HepG2 (cell line): Measurements from ENCODE around the gene DSC2. TPM values are rescaled to one million over a fixed set of nuclear protein-coding genes. Genes with fewer than 3 reads are reported as not detected.

ENCODE experiments used
- CENPX ChIP-seq: sonication (generic); formaldehyde crosslinking; IDR thresholded peaks from 2 replicates; pipeline ENCODE4 v1.9.0; 2021; ENCODE audit warnings: mild to moderate bottlenecking, missing genetic modification reagents, moderate library complexity
- ETV5 ChIP-seq: IDR thresholded peaks from 2 replicates; pipeline ENCODE4 v1.6.1; 2018; ENCODE audit warnings: missing biosample characterization, missing genetic modification reagents, inconsistent platforms, borderline replicate concordance
- FOXO1 ChIP-seq: sonication (generic); formaldehyde crosslinking; IDR thresholded peaks from 2 replicates; pipeline ENCODE4 v1.4.0; 2020; ENCODE audit warnings: missing genetic modification reagents
- HMG20B ChIP-seq: conservative IDR thresholded peaks from 2 replicates; pipeline ENCODE4 v1.6.1; 2016; ENCODE audit warnings: missing genetic modification reagents, missing compliant biosample characterization
- HNRNPL ChIP-seq: fragments of 200-400 bp; formaldehyde crosslinking; IDR thresholded peaks from 2 replicates; pipeline ENCODE4 v1.6.1; 2017; ENCODE audit warnings: mild to moderate bottlenecking, low read depth, low read length
- KDM2A ChIP-seq: sonication (generic); formaldehyde crosslinking; IDR thresholded peaks from 2 replicates; pipeline ENCODE4 v1.4.0; 2020; ENCODE audit warnings: low read depth, missing genetic modification reagents, borderline replicate concordance
- KDM5A ChIP-seq: fragments of 200-600 bp; sonication (generic); IDR thresholded peaks from 2 replicates; pipeline ENCODE4 v1.7.0; 2018; ENCODE audit warnings: antibody characterized with exemption, mild to moderate bottlenecking, low read length, borderline replicate concordance
- NFYC ChIP-seq: IDR thresholded peaks from 2 replicates; pipeline ENCODE4 v1.6.1; 2016; ENCODE audit warnings: missing genetic modification reagents, missing compliant biosample characterization
- SNAPC2 ChIP-seq: sonication (generic); formaldehyde crosslinking; IDR thresholded peaks from 2 replicates; pipeline ENCODE4 v1.8.1; 2022; ENCODE audit warnings: mild to moderate bottlenecking, missing genetic modification reagents
- ZNF446 ChIP-seq: sonication (generic); formaldehyde crosslinking; IDR thresholded peaks from 2 replicates; pipeline ENCODE4 v1.5.0; 2020; ENCODE audit warnings: mild to moderate bottlenecking, missing genetic modification reagents
- ZNF550 ChIP-seq: sonication (generic); formaldehyde crosslinking; IDR thresholded peaks from 2 replicates; pipeline ENCODE4 v1.4.0; 2020; ENCODE audit warnings: mild to moderate bottlenecking, missing genetic modification reagents, borderline replicate concordance
- ZNF615 ChIP-seq: sonication (generic); formaldehyde crosslinking; IDR thresholded peaks from 2 replicates; pipeline ENCODE4 v1.5.0; 2020; ENCODE audit warnings: mild to moderate bottlenecking, missing genetic modification reagents, borderline replicate concordance
- ZNF883 ChIP-seq: sonication (generic); formaldehyde crosslinking; IDR thresholded peaks from 2 replicates; pipeline ENCODE4 v1.5.1; 2020; ENCODE audit warnings: mild to moderate bottlenecking, missing genetic modification reagents; ENCODE audit errors: not compliant biosample characterization
- polyA plus RNA-seq, 8 experiments: library from polyadenylated mRNA; depleted of rRNA in 3 of 8; stranded (reverse) in 7 of 8; unstranded in 1 of 8; fragments of >200 nt; fragmentation: Illumina TruSeq in 4 of 8; extraction: Trizol in 4 of 8; gene quantifications; 2 replicates each; pipeline versions ENCODE4 v1.2.1 to v1.2.3, GENCODE V29; 2011 to 2016; ENCODE audit warnings: low read depth in 4 of 8, missing spikeins in 1 of 8, mixed read lengths in 1 of 8; ENCODE audit not compliant: insufficient read depth in 1 of 8
- total RNA-seq, 5 experiments: library from RNA; depleted of rRNA; stranded (reverse); fragments of >200 nt; fragmentation: Illumina TruSeq; extraction: Trizol; gene quantifications; 2 replicates each; pipeline ENCODE4 v1.2.3, GENCODE V29; 2016; ENCODE audit warnings: low read depth in 1 of 5
- TF ChIP-seq, protein P1 (sequence below): sonication (generic); formaldehyde crosslinking; IDR thresholded peaks from 2 replicates; pipeline ENCODE4 v1.8.1; 2023; ENCODE audit warnings: mild to moderate bottlenecking, moderate library complexity, missing genetic modification reagents
- TF ChIP-seq, protein P2 (sequence below): sonication (generic); formaldehyde crosslinking; IDR thresholded peaks from 2 replicates; pipeline ENCODE4 v1.4.0; 2020; ENCODE audit warnings: missing genetic modification reagents
- TF ChIP-seq, protein P3 (sequence below): sonication (generic); formaldehyde crosslinking; IDR thresholded peaks from 2 replicates; pipeline ENCODE4 v1.9.0; 2021; ENCODE audit warnings: missing genetic modification reagents, borderline replicate concordance
- TF ChIP-seq, protein P4 (sequence below): IDR thresholded peaks from 2 replicates; pipeline ENCODE4 v1.6.1; 2016; ENCODE audit warnings: mild to moderate bottlenecking
- TF ChIP-seq, protein P5 (sequence below): fragments of 450-650 bp; IDR thresholded peaks from 2 replicates; pipeline ENCODE4 v1.6.1; 2016
- TF ChIP-seq, protein P6 (sequence below): sonication (generic); formaldehyde crosslinking; IDR thresholded peaks from 2 replicates; pipeline ENCODE4 v1.8.1; 2023; ENCODE audit warnings: mild to moderate bottlenecking, missing genetic modification reagents
- TF ChIP-seq, protein P7 (sequence below): sonication (generic); formaldehyde crosslinking; IDR thresholded peaks from 2 replicates; pipeline ENCODE4 v1.4.0; 2020; ENCODE audit warnings: mild to moderate bottlenecking, missing genetic modification reagents

DSC2 gene
- total and polyA plus RNA-seq, 2 of the 13 experiments (the other 11 are each of a cell fraction or from before 2014, with no cell fraction given): 7.2 to 24.9 TPM

DNA sequence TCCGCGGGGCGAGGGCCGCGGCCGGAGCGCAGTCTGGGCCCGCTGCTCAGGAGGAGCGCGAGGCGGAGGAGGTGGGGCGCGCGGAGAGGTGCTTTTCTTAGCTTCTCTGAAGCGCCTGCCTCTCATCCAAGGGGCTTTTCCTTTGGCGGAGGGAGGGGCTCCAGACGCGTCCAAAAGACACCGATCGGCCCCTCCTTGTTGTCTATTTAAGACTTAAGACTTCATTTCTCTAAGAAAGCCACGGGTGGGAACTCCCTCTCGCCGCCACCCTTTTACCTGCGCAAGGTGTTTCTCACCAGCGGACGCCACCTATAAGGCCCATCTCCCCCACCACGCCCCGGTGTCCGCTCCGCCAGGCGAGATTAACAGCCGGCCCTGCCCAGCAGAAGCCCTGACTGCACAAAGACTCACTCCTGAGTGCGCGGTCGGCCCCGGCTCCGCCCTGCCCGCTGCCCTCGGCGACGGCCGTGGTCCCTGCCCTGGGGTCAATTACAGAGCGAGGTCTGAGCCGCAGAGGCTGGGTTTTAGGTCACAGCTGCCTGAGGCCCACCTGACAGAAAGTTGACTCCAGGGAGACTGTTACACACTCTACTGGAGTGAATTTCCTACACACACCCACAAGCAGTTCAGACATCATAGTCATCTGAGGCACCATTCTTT is at the start of gene DSC2 (continued):
- TF ChIP-seq, protein P1, sequence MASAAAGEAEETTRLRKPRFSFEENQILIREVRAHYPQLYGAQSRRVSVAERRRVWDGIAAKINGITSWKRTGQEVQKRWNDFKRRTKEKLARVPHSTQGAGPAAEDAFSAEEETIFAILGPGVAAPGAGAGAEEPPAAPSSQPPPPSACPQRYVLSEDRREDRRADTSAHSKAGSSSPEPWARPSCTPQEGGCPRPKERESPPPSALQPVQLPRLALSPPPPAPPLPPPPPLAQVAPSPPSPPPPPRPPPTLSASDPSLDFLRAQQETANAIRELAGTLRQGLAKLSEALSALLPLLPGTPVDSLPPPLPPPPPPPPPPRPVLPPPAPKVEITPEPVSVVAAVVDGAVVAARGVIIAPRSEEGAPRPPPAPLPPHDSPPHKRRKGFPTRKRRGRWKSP: no peak
- TF ChIP-seq, protein P2, sequence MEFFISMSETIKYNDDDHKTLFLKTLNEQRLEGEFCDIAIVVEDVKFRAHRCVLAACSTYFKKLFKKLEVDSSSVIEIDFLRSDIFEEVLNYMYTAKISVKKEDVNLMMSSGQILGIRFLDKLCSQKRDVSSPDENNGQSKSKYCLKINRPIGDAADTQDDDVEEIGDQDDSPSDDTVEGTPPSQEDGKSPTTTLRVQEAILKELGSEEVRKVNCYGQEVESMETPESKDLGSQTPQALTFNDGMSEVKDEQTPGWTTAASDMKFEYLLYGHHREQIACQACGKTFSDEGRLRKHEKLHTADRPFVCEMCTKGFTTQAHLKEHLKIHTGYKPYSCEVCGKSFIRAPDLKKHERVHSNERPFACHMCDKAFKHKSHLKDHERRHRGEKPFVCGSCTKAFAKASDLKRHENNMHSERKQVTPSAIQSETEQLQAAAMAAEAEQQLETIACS (CRISPR knock-in tag): no peak
- TF ChIP-seq, protein P3, sequence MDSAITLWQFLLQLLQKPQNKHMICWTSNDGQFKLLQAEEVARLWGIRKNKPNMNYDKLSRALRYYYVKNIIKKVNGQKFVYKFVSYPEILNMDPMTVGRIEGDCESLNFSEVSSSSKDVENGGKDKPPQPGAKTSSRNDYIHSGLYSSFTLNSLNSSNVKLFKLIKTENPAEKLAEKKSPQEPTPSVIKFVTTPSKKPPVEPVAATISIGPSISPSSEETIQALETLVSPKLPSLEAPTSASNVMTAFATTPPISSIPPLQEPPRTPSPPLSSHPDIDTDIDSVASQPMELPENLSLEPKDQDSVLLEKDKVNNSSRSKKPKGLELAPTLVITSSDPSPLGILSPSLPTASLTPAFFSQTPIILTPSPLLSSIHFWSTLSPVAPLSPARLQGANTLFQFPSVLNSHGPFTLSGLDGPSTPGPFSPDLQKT (CRISPR knock-in tag): no peak
- TF ChIP-seq, protein P4, sequence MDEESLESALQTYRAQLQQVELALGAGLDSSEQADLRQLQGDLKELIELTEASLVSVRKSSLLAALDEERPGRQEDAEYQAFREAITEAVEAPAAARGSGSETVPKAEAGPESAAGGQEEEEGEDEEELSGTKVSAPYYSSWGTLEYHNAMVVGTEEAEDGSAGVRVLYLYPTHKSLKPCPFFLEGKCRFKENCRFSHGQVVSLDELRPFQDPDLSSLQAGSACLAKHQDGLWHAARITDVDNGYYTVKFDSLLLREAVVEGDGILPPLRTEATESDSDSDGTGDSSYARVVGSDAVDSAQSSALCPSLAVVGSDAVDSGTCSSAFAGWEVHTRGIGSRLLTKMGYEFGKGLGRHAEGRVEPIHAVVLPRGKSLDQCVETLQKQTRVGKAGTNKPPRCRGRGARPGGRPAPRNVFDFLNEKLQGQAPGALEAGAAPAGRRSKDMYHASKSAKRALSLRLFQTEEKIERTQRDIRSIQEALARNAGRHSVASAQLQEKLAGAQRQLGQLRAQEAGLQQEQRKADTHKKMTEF: peak; percentile 66
- TF ChIP-seq ETV5 (CRISPR knock-in tag) (0 out of 2 replicates have a peak, but pooled peaks have one; percentile 22), HMG20B (CRISPR knock-in tag) (0 out of 2 replicates have a peak, but pooled peaks have one; percentile 42), ZNF615 (CRISPR knock-in tag) (no peak), FOXO1 (CRISPR knock-in tag) (peak; percentile 59; the same call in 1 of the 2 replicates), HNRNPL (0 out of 2 replicates have a peak, but pooled peaks have one; percentile 60), ZNF446 (CRISPR knock-in tag) (no peak), SNAPC2 (CRISPR knock-in tag) (0 out of 2 replicates have a peak, but pooled peaks have one; percentile 61), ZNF883 (CRISPR knock-in tag) (no peak), NFYC (CRISPR knock-in tag) (no peak), CENPX (no peak), KDM5A (no peak), KDM2A (CRISPR knock-in tag) (peak; percentile 76), ZNF550 (CRISPR knock-in tag) (no peak)
- TF ChIP-seq, protein P5, sequence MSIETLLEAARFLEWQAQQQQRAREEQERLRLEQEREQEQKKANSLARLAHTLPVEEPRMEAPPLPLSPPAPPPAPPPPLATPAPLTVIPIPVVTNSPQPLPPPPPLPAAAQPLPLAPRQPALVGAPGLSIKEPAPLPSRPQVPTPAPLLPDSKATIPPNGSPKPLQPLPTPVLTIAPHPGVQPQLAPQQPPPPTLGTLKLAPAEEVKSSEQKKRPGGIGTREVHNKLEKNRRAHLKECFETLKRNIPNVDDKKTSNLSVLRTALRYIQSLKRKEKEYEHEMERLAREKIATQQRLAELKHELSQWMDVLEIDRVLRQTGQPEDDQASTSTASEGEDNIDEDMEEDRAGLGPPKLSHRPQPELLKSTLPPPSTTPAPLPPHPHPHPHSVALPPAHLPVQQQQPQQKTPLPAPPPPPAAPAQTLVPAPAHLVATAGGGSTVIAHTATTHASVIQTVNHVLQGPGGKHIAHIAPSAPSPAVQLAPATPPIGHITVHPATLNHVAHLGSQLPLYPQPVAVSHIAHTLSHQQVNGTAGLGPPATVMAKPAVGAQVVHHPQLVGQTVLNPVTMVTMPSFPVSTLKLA: no peak
- TF ChIP-seq, protein P6, sequence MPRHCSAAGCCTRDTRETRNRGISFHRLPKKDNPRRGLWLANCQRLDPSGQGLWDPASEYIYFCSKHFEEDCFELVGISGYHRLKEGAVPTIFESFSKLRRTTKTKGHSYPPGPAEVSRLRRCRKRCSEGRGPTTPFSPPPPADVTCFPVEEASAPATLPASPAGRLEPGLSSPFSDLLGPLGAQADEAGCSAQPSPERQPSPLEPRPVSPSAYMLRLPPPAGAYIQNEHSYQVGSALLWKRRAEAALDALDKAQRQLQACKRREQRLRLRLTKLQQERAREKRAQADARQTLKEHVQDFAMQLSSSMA: peak; percentile 69; the same call in 1 of the 2 replicates
- TF ChIP-seq, protein P7, sequence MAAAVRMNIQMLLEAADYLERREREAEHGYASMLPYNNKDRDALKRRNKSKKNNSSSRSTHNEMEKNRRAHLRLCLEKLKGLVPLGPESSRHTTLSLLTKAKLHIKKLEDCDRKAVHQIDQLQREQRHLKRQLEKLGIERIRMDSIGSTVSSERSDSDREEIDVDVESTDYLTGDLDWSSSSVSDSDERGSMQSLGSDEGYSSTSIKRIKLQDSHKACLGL: no peak
